ENCODE data around the gene CLEC19A. TPM values are rescaled to one million over a fixed set of nuclear protein-coding genes. Genes with fewer than 3 reads are reported as not detected.

CLEC19A gene
- 1 to 10 TPM in 1 of 8 experiments, under 1 TPM in 5, not detected in 2; 0.11 to 2.9 (median 0.41) TPM for total RNA-seq

DNA sequence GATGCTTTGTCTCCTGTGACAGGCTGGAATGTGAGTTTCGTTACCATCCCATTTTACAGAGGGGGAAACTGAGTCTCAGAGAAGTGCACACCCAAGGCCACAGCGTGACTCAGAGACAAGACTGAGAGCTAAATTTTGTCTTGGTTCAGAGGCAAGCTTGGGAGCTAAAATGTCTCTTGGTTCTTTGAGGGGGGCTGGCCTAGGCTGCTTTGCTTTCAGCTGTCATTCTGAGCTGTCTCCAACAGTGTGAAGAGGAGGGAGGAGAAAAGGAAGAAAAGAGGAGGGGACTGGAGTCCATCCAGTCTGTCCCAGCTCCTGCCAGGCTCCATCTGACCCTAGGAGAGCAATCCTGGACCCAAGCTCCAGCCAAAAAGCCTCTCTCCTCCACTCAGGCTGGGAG is at the start of gene CLEC19A:
Gene CLEC19A (plus strand): TSS at position 301 of the 400 bp plus-strand sequence. CDS start 121 bp downstream, outside the sequence.
- no peak within 1 kb of the TSS for H3K4me3 ChIP-seq
- ATAC-seq (replicated peaks in 6 of 8), result no peak
- in situ Hi-C loops (cut with MboI; ENCODE audit: low pct_unique_long_range_greater_than_20kb in 2 of 9, low sequenced_read_pairs in 9 of 9, unreplicated experiment in 9 of 9), result no loop called here
- 0 to 100% (median 83%) methylated on average over 1 to 2 of the region's 2 CpGs; no CpG with 5 or more reads in 3 of the 10 experiments for WGBS, 10 experiments
- H3K27ac ChIP-seq, result no peak within 1 kb of the TSS
- H3K4me1 ChIP-seq (replicated peaks in 1 of 2), result peaks cover 9 to 11% of the 10 kb centered on the region in 2 donors

DNA sequence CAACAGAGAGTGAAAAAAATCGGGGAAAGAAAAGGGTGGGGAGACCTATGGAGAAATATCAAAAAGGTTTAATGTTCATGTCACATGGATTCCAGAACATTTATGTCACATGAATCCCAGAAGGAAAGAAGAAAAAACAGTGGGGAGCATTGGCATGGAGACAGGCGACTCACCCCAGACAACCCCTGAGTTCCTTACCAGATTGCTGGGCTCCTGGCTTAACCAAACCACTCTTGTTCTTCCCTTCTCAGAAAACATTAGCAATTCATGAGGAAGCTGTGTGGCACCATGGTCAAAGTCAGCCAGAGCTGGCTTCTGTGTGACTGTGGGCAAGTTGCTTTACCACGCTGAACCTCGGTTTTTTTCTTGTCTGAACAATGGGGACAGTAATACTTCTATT is 49.6 kb upstream of the CLEC19A start:
- WGBS, 10 experiments, result 27 to 100% (median 93%) methylated on average over 1 to 4 of the region's 4 CpGs; no CpG with 5 or more reads in 1 of the 10 experiments
- ATAC-seq (replicated peaks in 6 of 8), result no peak
- Histone ChIP-seq H3K4me3 (no peak overlapping the region), H3K27ac (no peak overlapping the region), H3K4me1 (replicated peaks in 1 of 2) (no peaks in the 10 kb centered on the region)
- in situ Hi-C loops (cut with MboI; ENCODE audit: low pct_unique_long_range_greater_than_20kb in 2 of 9, low sequenced_read_pairs in 9 of 9, unreplicated experiment in 9 of 9), result no loop called here

DNA sequence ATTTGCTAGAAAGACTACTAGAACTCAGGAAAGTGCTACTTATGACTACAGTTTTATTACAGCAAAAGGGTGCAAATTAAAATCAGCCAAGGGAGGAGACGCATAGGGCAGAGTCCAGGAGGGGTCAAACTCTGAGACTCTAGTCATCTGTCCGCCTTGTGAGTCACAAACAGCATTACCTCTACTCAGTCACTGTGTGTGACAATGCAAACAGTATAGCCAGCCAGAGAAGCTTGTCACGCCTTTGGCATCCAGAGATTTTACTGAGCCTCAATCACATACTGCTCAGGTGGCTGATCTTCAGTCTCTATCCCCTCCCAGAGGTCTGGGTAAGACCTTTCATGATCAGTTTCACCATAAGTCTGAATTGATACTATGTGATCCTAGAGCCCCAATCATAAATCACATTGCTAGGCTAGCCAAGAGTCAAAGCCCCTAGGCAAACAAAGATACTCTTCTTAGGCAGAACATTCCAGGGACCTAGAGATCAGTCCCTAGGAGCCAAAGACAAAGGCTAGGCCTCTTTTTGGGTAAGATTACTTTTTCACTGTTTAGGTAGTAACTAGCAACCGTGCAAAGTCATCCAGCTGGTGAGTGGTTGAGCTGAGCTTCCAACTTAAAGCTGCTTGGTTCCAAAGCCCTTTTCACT is 48.8 kb upstream of the CLEC19A start:
- Histone ChIP-seq H3K4me3 (no peak overlapping the region), H3K27ac (no peak overlapping the region), H3K4me1 (replicated peaks in 1 of 2) (no peaks in the 10 kb centered on the region)
- in situ Hi-C loops (cut with MboI; ENCODE audit: low pct_unique_long_range_greater_than_20kb in 2 of 9, low sequenced_read_pairs in 9 of 9, unreplicated experiment in 9 of 9), result no loop called here
- peak in 5 of 8 experiments; percentile 33 to 90 (median 54) for ATAC-seq (replicated peaks in 6 of 8)
- WGBS, 10 experiments, result 79 to 100% (median 89%) methylated on average over 1 to 3 of the region's 4 CpGs; no CpG with 5 or more reads in 6 of the 10 experiments

DNA sequence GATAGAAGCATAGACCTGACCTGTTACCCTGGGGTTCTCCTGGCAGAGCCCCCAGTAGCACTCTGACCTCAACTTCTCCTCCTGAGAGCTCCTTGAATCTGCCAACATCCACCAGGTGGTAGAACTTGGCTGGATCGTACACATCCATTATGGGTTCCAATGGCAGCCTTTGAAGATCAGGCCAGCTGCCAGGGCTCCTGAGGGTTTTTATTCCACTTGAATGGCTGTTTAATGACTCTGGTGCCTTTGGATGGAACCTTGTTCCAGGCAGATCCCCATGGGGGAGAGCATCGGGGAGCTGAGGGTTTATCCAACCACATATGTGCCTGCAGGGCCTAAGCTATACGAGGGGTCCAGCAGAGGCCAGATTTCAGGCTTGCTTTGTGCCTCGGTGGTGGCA is 47.1 kb upstream of the CLEC19A start:
- Histone ChIP-seq H3K27ac (no peak overlapping the region), H3K4me3 (no peak overlapping the region), H3K4me1 (replicated peaks in 1 of 2) (no peaks in the 10 kb centered on the region)
- in situ Hi-C loops (cut with MboI; ENCODE audit: low pct_unique_long_range_greater_than_20kb in 2 of 9, low sequenced_read_pairs in 9 of 9, unreplicated experiment in 9 of 9), result no loop called here
- ATAC-seq (replicated peaks in 6 of 8), result no peak
- WGBS, 10 experiments, result 25 to 100% (median 86%) methylated on average over 1 to 4 of the region's 4 CpGs; no CpG with 5 or more reads in 4 of the 10 experiments

DNA sequence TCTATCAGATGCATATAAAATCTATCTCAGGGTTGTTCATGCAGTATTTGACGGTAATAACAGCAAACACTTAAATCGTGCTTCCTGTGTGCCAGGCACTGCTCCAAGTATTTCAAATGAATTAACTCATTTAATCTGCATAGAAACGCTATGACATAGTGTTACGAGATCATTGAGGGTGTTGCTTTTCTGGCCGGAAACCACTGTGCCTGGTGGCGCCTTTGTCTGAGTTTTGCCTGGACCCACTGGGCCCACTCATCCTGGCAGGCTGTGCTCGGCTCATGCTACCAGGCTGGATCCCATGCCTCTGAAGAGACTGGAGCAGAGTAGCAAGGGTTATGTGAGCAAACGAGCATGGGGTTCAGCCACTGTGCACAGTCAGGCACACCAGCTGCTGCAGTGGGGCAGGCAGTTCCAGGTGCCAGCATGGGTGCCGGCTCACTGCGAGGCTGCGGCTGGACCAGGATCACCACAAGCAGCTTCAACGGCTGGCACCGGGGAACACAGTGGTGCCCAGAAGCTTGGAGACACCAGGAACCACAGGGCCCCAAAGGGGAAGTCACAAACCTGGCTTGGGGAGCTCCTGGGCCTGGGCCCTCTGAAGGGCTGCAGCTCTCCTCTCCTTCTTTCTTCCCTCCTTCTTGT is 45.9 kb upstream of the CLEC19A start:
- in situ Hi-C loops (cut with MboI; ENCODE audit: low pct_unique_long_range_greater_than_20kb in 2 of 9, low sequenced_read_pairs in 9 of 9, unreplicated experiment in 9 of 9), result no loop called here
- ATAC-seq (replicated peaks in 6 of 8), result peak in 1 of 8 experiments; percentile 38
- no peak overlapping the region for H3K4me3 ChIP-seq
- WGBS, 10 experiments, result 40 to 97% (median 82%) methylated on average over 2 to 5 of the region's 13 CpGs; no CpG with 5 or more reads in 3 of the 10 experiments
- no peaks in the 10 kb centered on the region for H3K4me1 ChIP-seq (replicated peaks in 1 of 2)
- no peak overlapping the region for H3K27ac ChIP-seq

DNA sequence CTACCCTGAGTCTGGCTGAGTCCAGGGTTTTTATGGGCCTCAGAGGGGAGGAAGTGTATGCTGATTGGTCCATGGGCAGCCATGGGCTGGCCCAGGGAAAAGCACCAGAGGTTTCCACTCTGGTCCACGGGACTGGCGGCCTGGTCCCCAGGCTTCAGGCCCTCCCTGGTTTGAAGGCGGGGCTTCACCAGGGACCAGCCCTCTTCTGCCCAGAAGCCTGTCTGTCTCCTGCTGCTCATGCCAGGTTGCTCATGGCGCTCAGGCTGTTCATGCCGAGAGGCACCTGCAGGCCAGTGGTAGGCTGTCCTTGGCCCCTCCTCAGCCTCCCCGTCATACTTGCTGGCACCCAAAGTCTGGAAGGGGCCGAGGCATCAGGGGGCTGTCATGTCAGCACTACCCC is 45.0 kb upstream of the CLEC19A start:
- Histone ChIP-seq H3K4me1 (replicated peaks in 1 of 2) (no peaks in the 10 kb centered on the region), H3K27ac (no peak overlapping the region), H3K4me3 (no peak overlapping the region)
- in situ Hi-C loops (cut with MboI; ENCODE audit: low pct_unique_long_range_greater_than_20kb in 2 of 9, low sequenced_read_pairs in 9 of 9, unreplicated experiment in 9 of 9), result no loop called here
- WGBS, 10 experiments, result no CpG with 5 or more reads among the region's 7 CpGs
- no peak for ATAC-seq (replicated peaks in 6 of 8)

DNA sequence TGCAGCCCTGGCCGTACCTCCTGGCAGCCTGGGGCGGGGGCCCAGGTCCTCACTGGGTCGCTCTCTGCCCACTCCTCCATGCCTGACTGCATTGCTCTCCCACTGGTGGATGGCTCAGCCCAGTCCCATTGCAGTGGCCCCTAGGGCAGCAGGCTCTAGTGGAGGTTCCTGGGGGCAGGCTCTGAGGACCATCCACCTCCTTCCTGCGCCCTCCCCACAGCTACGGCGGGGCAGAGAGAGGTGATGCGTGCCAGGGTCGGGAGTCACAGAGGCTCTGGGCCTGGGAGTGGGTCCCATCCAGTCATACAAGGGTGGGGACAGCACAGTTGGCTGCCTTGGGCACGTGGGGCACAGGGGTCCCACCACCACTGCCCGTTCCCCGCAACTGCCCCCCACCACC is 44.0 kb upstream of the CLEC19A start:
- 0% methylated on average over 1 of the region's 11 CpGs; no CpG with 5 or more reads in 9 of the 10 experiments for WGBS, 10 experiments
- in situ Hi-C loops (cut with MboI; ENCODE audit: low pct_unique_long_range_greater_than_20kb in 2 of 9, low sequenced_read_pairs in 9 of 9, unreplicated experiment in 9 of 9), result no loop called here
- H3K4me1 ChIP-seq (replicated peaks in 1 of 2), result no peaks in the 10 kb centered on the region
- no peak overlapping the region for H3K4me3 ChIP-seq
- ATAC-seq (replicated peaks in 6 of 8), result no peak
- no peak overlapping the region for H3K27ac ChIP-seq

DNA sequence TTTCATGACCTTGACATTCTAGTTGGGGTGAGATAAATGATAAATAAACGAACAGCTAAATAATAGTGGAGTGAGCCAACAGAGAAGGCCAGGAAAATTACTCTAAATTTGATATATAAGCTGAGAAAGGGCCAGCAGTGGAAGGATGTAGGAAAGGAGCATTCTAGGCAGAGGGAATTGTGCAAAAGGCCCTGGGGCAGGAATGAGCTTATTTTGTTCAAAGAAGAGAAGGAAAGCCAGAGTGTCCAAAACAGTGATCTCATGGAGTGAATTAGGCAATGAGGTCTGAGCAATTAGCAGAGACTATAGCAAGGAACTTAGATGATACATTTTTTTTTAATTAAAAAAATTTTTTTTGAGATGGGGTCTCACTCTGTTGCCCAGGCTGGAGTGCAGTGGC is 43.3 kb upstream of the CLEC19A start:
- ATAC-seq (replicated peaks in 6 of 8), result no peak

DNA sequence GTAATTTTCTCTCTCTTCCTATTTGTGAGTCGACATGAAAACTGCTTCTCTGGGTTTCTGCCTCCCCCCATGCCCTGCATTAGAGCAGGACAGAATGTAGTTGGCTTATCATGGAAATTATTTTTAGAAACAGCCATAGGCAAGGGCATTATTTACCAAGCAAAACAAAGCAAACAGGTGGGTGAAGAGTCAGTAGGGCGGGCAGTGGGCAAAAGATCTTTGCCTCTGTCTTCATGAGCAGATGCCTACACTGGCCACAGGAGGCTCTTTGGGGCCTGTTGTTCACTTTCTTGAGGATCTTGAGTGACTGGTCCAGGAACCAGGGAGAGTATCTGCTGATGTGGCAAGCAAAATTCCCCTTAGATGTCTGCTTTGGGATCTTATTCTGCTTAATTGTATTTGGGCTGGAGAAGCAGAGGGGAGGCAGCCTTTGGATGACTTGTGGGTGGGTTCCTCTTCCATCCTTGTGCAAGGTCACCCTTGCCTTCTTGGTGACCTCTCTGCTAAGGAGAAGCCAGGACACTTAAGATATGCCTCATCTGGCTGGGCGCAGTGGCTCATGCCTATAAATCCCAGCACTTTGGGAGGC is 42.5 kb upstream of the CLEC19A start:
- ATAC-seq (replicated peaks in 6 of 8), result peak in 1 of 8 experiments; percentile 41
- Histone ChIP-seq H3K4me1 (replicated peaks in 1 of 2) (no peaks in the 10 kb centered on the region), H3K4me3 (no peak overlapping the region), H3K27ac (no peak overlapping the region)
- 0 to 100% (median 86%) methylated on average over 1 to 2 of the region's 3 CpGs; no CpG with 5 or more reads in 1 of the 10 experiments for WGBS, 10 experiments
- in situ Hi-C loops (cut with MboI; ENCODE audit: low pct_unique_long_range_greater_than_20kb in 2 of 9, low sequenced_read_pairs in 9 of 9, unreplicated experiment in 9 of 9), result no loop called here

More for the DNA sequence above, 43.3 kb upstream of the CLEC19A start:
- in situ Hi-C loops (cut with MboI; ENCODE audit: low pct_unique_long_range_greater_than_20kb in 2 of 9, low sequenced_read_pairs in 9 of 9, unreplicated experiment in 9 of 9), result no loop called here
- no peak overlapping the region for H3K4me3 ChIP-seq
- no peak overlapping the region for H3K27ac ChIP-seq
- H3K4me1 ChIP-seq (replicated peaks in 1 of 2), result no peaks in the 10 kb centered on the region
- WGBS, 10 experiments, result 0 to 89% (median 59%) methylated on average over 1 of the region's 1 CpG; no CpG with 5 or more reads in 2 of the 10 experiments

DNA sequence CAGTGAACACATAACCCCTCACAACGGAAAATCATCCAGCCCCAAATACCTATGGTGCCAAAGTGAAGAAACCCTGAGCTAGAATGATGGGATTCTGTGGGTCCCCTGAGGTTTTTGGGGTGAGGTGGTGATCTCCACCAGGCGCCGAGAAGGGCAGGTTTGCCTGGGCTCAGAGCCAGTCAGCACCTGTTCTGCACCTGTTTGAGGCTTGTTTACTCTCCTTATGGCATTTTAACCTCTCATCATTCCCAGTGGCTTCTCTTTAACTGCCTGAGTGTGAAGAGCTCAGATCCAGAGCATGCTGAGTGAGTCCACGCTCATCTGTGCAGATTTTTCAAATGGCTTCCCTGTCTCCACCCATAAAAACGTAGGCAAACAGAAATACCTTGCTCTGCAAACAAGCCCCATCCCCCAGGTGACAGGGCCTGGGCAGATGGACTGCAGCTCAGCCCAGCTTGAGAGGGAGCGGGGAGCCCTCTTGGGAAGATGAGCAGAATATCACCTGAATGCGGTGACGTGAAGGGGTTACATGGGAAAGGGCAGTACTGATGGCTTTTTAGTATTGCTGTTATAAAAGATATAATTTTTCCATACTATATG is 40.1 kb upstream of the CLEC19A start:
- 57 to 100% (median 82%) methylated on average over 1 to 6 of the region's 8 CpGs; no CpG with 5 or more reads in 4 of the 10 experiments for WGBS, 10 experiments
- in situ Hi-C loops (cut with MboI; ENCODE audit: low pct_unique_long_range_greater_than_20kb in 2 of 9, low sequenced_read_pairs in 9 of 9, unreplicated experiment in 9 of 9), result no loop called here
- no peak overlapping the region for H3K4me3 ChIP-seq
- H3K27ac ChIP-seq, result no peak overlapping the region
- ATAC-seq (replicated peaks in 6 of 8), result peak in 2 of 8 experiments; percentile 61 to 63
- no peaks in the 10 kb centered on the region for H3K4me1 ChIP-seq (replicated peaks in 1 of 2)

DNA sequence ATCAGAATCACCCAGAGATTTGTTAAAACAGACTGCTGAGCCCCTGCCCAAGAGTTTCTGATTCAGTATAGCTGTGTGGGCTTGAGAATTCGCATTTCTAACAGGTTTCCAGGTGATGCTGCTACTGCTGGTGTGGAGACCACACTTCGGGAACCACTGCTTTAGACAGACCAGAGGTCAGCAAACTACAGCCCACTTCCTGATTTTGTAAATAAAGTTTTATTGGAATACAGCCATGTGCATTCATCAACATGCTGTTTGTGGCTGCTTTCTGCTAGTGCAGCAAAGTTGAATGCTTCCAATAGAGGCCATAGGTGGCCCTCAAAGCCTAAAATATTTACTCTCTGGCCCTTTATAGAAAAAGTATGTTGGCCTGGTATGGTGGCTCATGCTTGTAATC is 32.6 kb upstream of the CLEC19A start:
- Histone ChIP-seq H3K4me3 (no peak overlapping the region), H3K27ac (no peak overlapping the region), H3K4me1 (replicated peaks in 1 of 2) (no peaks in the 10 kb centered on the region)
- no peak for ATAC-seq (replicated peaks in 6 of 8)
- 0 to 100% (median 63%) methylated on average over 1 of the region's 2 CpGs; no CpG with 5 or more reads in 5 of the 10 experiments for WGBS, 10 experiments
- in situ Hi-C loops (cut with MboI; ENCODE audit: low pct_unique_long_range_greater_than_20kb in 2 of 9, low sequenced_read_pairs in 9 of 9, unreplicated experiment in 9 of 9), result no loop called here

DNA sequence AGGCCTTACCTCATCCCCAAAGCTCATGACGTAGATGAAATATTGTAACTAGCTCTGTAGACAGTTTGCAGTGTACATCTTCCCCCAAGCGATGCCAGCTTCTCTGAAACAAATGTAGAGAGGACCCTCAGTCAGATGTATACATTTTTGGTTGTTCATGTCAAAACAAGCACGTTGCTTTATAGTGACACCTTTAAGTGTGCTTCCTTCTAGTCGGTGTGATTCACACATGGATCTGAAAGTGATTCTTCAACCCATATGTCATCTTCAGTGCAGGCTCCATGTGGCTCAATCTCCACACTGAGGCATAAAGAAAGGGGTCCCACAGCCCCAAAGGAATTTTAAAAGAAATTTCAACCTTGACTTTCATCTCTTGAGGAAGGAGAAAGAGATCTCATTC is 30.9 kb upstream of the CLEC19A start:
- ATAC-seq (replicated peaks in 6 of 8), result no peak
- in situ Hi-C loops (cut with MboI; ENCODE audit: low pct_unique_long_range_greater_than_20kb in 2 of 9, low sequenced_read_pairs in 9 of 9, unreplicated experiment in 9 of 9), result no loop called here
- H3K4me1 ChIP-seq (replicated peaks in 1 of 2), result no peaks in the 10 kb centered on the region
- no peak overlapping the region for H3K4me3 ChIP-seq
- WGBS, 10 experiments, result 0 to 100% (median 82%) methylated on average over 1 to 4 of the region's 4 CpGs; no CpG with 5 or more reads in 3 of the 10 experiments
- H3K27ac ChIP-seq, result no peak overlapping the region

DNA sequence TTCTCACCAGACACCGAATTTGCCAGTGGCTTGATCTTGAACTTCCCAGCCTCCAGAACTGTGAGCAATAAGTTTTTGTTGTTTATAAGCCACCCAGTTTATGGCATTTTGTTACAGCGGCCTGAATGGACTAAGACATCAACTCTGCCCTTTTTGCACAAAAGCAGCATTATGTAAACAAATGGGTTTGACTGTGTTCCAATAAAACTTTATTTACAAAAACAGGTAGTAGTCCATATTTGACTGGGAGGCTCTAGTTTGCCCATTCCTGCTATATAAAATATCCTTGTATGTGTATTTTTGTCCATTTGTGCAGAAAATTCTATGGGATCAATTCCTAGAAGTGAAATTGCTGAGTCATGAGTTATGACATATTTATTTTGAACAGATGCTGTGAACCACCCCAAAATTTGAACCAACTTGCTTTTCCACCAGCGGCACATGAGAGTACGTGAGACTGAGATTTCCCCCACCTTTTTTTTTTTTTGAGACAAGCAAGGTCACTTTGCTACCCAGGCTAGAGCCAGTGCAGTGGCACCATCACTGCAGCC is 21.3 kb upstream of the CLEC19A start:
- no peaks in the 10 kb centered on the region for H3K4me1 ChIP-seq (replicated peaks in 1 of 2)
- in situ Hi-C loops (cut with MboI; ENCODE audit: low pct_unique_long_range_greater_than_20kb in 2 of 9, low sequenced_read_pairs in 9 of 9, unreplicated experiment in 9 of 9), result no loop called here
- 0 to 93% (median 72%) methylated on average over 1 to 4 of the region's 4 CpGs; no CpG with 5 or more reads in 2 of the 10 experiments for WGBS, 10 experiments
- no peak overlapping the region for H3K4me3 ChIP-seq
- no peak for ATAC-seq (replicated peaks in 6 of 8)
- H3K27ac ChIP-seq, result no peak overlapping the region

All from motor neuron (in vitro differentiated cells).